H1 (cell line): ENCODE data around the gene TMEM106C. TPM values are rescaled to one million over a fixed set of nuclear protein-coding genes. Genes with fewer than 3 reads are reported as not detected.

Experiments
- CTBP2 ChIP-seq: IDR thresholded peaks from 2 replicates; pipeline ENCODE4 v1.7.0; 2011; ENCODE audit warnings: borderline replicate concordance, mild to moderate bottlenecking, moderate library complexity, mixed read lengths, low read length; ENCODE audit not compliant: insufficient read depth, insufficient read length
- GTF2F1 ChIP-seq: IDR thresholded peaks from 2 replicates; pipeline ENCODE4 v1.6.1; 2012; ENCODE audit warnings: low read depth, low read length, improper control_type of control experiment, borderline replicate concordance
- HDAC6 ChIP-seq: IDR thresholded peaks from one replicate; pipeline ENCODE4 v1.7.1; 2012; ENCODE audit warnings: low read depth, mild to moderate bottlenecking, inconsistent platforms, low read length, moderate library complexity
- RBBP5 ChIP-seq: IDR thresholded peaks from 2 replicates; pipeline ENCODE4 v1.7.1; 2012; ENCODE audit warnings: low read depth, mild to moderate bottlenecking, inconsistent platforms, low read length, moderate library complexity, borderline replicate concordance
- SRF ChIP-seq: IDR thresholded peaks from 2 replicates; pipeline ENCODE4 v1.6.1; 2011; ENCODE audit warnings: mild to moderate bottlenecking, low read depth, low read length, moderate library complexity
- polyA plus RNA-seq, 7 experiments: library from polyadenylated mRNA; depleted of rRNA in 3 of 7; stranded (reverse) in 5 of 7; unstranded in 2 of 7; fragments of >200 nt in 5 of 7; fragments of 200-250 nt in 2 of 7; gene quantifications; 1 replicate in 5 of 7; 2 replicates in 1 of 7; 4 replicates in 1 of 7; pipeline versions ENCODE4 v1.2.1 to v1.2.3, GENCODE V29; 2011 to 2013; ENCODE audit warnings: missing spikeins in 2 of 7, mixed read lengths in 2 of 7
- total RNA-seq: library from RNA; stranded (reverse); fragmentation: NEBNext Ultra II Directional; extraction: Animal tissue kit (Norgen Biotek cat#: 25700); gene quantifications from 2 replicates; pipeline ENCODE4 v1.2.1, GENCODE V29; 2021

Gene TMEM106C
- total and polyA plus RNA-seq, 2 of the 8 experiments (the other 6 are each of a cell fraction or from before 2014, with no cell fraction given) = 36.6 to 45.3 TPM

GRCh38 chr12:47967461-47968321 is 4.3 kb downstream of the TMEM106C start (continued):
- no peak for TF ChIP-seq HDAC6
- no peak for TF ChIP-seq CTBP2
- no peak for TF ChIP-seq SRF
- no peak for TF ChIP-seq GTF2F1
- TF ChIP-seq RBBP5 = no peak
